Adrenal gland (tissue), 5 donors: ENCODE data around the gene TEX13A.

Experiments
- POLR2A ChIP-seq, 2 donors: fragments of 450-650 bp; IDR thresholded peaks; one replicate each; pipeline ENCODE4 v1.6.1; 2017; ENCODE audit warnings: antibody characterized with exemption in 2 of 2, mild to moderate bottlenecking in 2 of 2, moderate library complexity in 1 of 2
- TF ChIP-seq, protein P1 (sequence below), 6 experiments: fragments of 450-650 bp in 4 of 6; fragments of 200-600 bp in 2 of 6; sonication (generic) in 1 of 6; IDR thresholded peaks; 1 replicate in 5 of 6; 2 replicates in 1 of 6; pipeline versions ENCODE4 v1.5.1 to v1.8.0; 2016 to 2021; ENCODE audit warnings: antibody characterized with exemption in 6 of 6, mild to moderate bottlenecking in 2 of 6, moderate library complexity in 1 of 6
- donor health status: DM: no; HTN: no; CAD: no.

- TF ChIP-seq POLR2A (IDR thresholded peaks at IDR 0.05): no peak
- TF ChIP-seq, protein P1, sequence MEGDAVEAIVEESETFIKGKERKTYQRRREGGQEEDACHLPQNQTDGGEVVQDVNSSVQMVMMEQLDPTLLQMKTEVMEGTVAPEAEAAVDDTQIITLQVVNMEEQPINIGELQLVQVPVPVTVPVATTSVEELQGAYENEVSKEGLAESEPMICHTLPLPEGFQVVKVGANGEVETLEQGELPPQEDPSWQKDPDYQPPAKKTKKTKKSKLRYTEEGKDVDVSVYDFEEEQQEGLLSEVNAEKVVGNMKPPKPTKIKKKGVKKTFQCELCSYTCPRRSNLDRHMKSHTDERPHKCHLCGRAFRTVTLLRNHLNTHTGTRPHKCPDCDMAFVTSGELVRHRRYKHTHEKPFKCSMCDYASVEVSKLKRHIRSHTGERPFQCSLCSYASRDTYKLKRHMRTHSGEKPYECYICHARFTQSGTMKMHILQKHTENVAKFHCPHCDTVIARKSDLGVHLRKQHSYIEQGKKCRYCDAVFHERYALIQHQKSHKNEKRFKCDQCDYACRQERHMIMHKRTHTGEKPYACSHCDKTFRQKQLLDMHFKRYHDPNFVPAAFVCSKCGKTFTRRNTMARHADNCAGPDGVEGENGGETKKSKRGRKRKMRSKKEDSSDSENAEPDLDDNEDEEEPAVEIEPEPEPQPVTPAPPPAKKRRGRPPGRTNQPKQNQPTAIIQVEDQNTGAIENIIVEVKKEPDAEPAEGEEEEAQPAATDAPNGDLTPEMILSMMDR (IDR thresholded peaks at IDR 0.05): no peak
These were observed 20.6 kb upstream of the TEX13A start for GRCh38 chrX:105241056-105241455.
